IMR-90 (cell line): Measurements from ENCODE around the gene BCAT1. TPM values are rescaled to one million over a fixed set of nuclear protein-coding genes. Genes with fewer than 3 reads are reported as not detected.

ENCODE experiments used
- ATAC-seq: fragments of 200-7000 bp; cut with Tn5 transposase; 2 replicates; pipeline ENCODE4 v1.9.1; 2020; ENCODE audit warnings: low read depth, mild to moderate bottlenecking, moderate library complexity
- BruUV-seq: library from RNA; stranded (reverse); fragments of 400-500 nt; replicated peaks from 2 replicates; lab custom pipeline; 2021; lab: Mats Ljungman, UMichigan
- CTCF ChIA-PET: fragments of 300-600 bp; formaldehyde crosslinking; extraction: SDS; loops from one replicate; lab custom pipeline; 2021; ENCODE audit warnings: antibody characterized with exemption; lab: Yijun Ruan, JAX
- POLR2A ChIA-PET: fragments of 300-600 bp; sonication (Branson Sonifier 250); formaldehyde crosslinking; loops from one replicate; lab custom pipeline; 2022; ENCODE audit warnings: antibody characterized with exemption; ENCODE audit not compliant: unreplicated experiment; lab: Charles Lee
- DNase-seq: peaks from one replicate; pipeline ENCODE4 v3.0.0; 2013
- H2AFZ ChIP-seq: replicated peaks from 2 replicates; pipeline ENCODE3; 2013; ENCODE audit warnings: low read length, mild to moderate bottlenecking; ENCODE audit not compliant: poor library complexity
- H2AK5ac ChIP-seq: 2 replicates; pipeline ENCODE4 v1.6.1; 2013; ENCODE audit warnings: low read depth, low read length, inconsistent platforms
- H2AK9ac ChIP-seq: replicated peaks from 2 replicates; pipeline ENCODE3; 2013; ENCODE audit warnings: mild to moderate bottlenecking, low read depth, low read length, moderate library complexity; ENCODE audit not compliant: poor library complexity
- H2BK120ac ChIP-seq: 2 replicates; pipeline ENCODE4 v1.6.1; 2013; ENCODE audit warnings: low read depth, low read length, inconsistent platforms
- H2BK15ac ChIP-seq: 3 replicates; pipeline ENCODE4 v1.6.1; 2013; ENCODE audit warnings: low read depth, low read length, inconsistent platforms
- H2BK20ac ChIP-seq: 2 replicates; pipeline ENCODE4 v1.6.1; 2013; ENCODE audit warnings: low read depth, mild to moderate bottlenecking, inconsistent platforms, low read length, moderate library complexity
- H2BK5ac ChIP-seq: 2 replicates; pipeline ENCODE4 v1.6.1; 2013; ENCODE audit warnings: mild to moderate bottlenecking, low read depth, low read length, inconsistent platforms; ENCODE audit not compliant: poor library complexity, severe bottlenecking
- H3K14ac ChIP-seq: replicated peaks from 2 replicates; pipeline ENCODE4 v1.6.1; 2013; ENCODE audit warnings: low read depth, low read length, inconsistent platforms
- H3K18ac ChIP-seq: 2 replicates; pipeline ENCODE4 v1.6.1; 2013; ENCODE audit warnings: low read depth, low read length, control low read depth
- H3K23ac ChIP-seq: 2 replicates; pipeline ENCODE4 v1.6.1; 2013; ENCODE audit warnings: low read depth, low read length, inconsistent platforms
- H3K27ac ChIP-seq: 2 replicates; pipeline ENCODE4 v1.5.1; 2013; ENCODE audit warnings: mild to moderate bottlenecking, control low read depth, low read length; ENCODE audit not compliant: insufficient read depth
- H3K27me3 ChIP-seq: 2 replicates; pipeline ENCODE4 v1.6.1; 2013; ENCODE audit warnings: low read length; ENCODE audit not compliant: control insufficient read depth, insufficient read depth
- H3K36me3 ChIP-seq: 2 replicates; pipeline ENCODE4 v1.6.1; 2013; ENCODE audit warnings: low read length, mixed read lengths; ENCODE audit not compliant: control insufficient read depth, insufficient read depth
- H3K4ac ChIP-seq: 2 replicates; pipeline ENCODE4 v1.6.1; 2013; ENCODE audit warnings: low read depth, low read length, inconsistent platforms
- H3K4me1 ChIP-seq: 2 replicates; pipeline ENCODE4 v1.6.1; 2013; ENCODE audit warnings: low read length, mixed read lengths; ENCODE audit not compliant: control insufficient read depth, insufficient read depth
- H3K4me2 ChIP-seq: 2 replicates; pipeline ENCODE4 v1.6.1; 2013; ENCODE audit warnings: low read depth, mild to moderate bottlenecking, control low read depth, low read length, moderate library complexity
- H3K4me3 ChIP-seq: 2 replicates; pipeline ENCODE4 v1.5.1; 2013; ENCODE audit warnings: low read depth, mild to moderate bottlenecking, control low read depth, low read length, moderate library complexity; ENCODE audit not compliant: insufficient read depth
- H3K56ac ChIP-seq: 2 replicates; pipeline ENCODE4 v1.6.1; 2013; ENCODE audit warnings: low read length, inconsistent platforms; ENCODE audit not compliant: insufficient read depth; ENCODE audit errors: extremely low read depth
- H3K79me1 ChIP-seq, 2 experiments: 2 replicates each; pipeline ENCODE4 v1.6.1; 2013; ENCODE audit warnings: low read length in 2 of 2, inconsistent platforms in 1 of 2, low read depth in 1 of 2
- H3K9ac ChIP-seq: 2 replicates; pipeline ENCODE4 v1.6.1; 2013; ENCODE audit warnings: low read depth, low read length, control low read depth
- H3K9me1 ChIP-seq: 2 replicates; pipeline ENCODE4 v1.6.1; 2013; ENCODE audit warnings: low read length, inconsistent platforms; ENCODE audit not compliant: insufficient read depth
- H3K9me3 ChIP-seq: 2 replicates; pipeline ENCODE4 v1.6.1; 2013; ENCODE audit warnings: low read length; ENCODE audit not compliant: control insufficient read depth, insufficient read depth
- H4K20me1 ChIP-seq: 2 replicates; pipeline ENCODE4 v1.6.1; 2013; ENCODE audit warnings: low read length, inconsistent platforms; ENCODE audit not compliant: insufficient read depth
- H4K5ac ChIP-seq: 2 replicates; pipeline ENCODE4 v1.6.1; 2013; ENCODE audit warnings: mild to moderate bottlenecking, low read depth, low read length, control low read depth
- H4K8ac ChIP-seq, 2 experiments: 2 replicates each; pipeline ENCODE4 v1.6.1; 2013; ENCODE audit warnings: low read depth in 2 of 2, low read length in 2 of 2, control low read depth in 1 of 2, inconsistent platforms in 1 of 2
- H4K91ac ChIP-seq: 2 replicates; pipeline ENCODE4 v1.6.1; 2013; ENCODE audit warnings: low read depth, low read length, inconsistent platforms; ENCODE audit not compliant: insufficient read depth
- RAD21 ChIP-seq: IDR thresholded peaks from 2 replicates; pipeline ENCODE4 v1.6.1; 2012; ENCODE audit warnings: low read length, improper control_type of control experiment
- WGBS, 2 experiments: methylation state at CpG; one replicate each; pipeline versions ENCODE4 v1.1.5 to v1.1.7; 2013; ENCODE audit warnings: missing lambda C conversion rate in 2 of 2; ENCODE audit not compliant: insufficient read length in 1 of 2; ENCODE audit errors: extremely low coverage in 2 of 2; 5-methylcytosine and 5-hydroxymethylcytosine counted together
- dilution Hi-C: fragments of 300-500 bp; cut with HindIII; formaldehyde crosslinking; loops from one replicate; pipeline ENCODE4 v1.14.3; 2018; ENCODE audit warnings: low sequenced_read_pairs; ENCODE audit not compliant: unreplicated experiment
- in situ Hi-C: fragments of 300-500 bp; cut with MboI; formaldehyde crosslinking; loops from 3 replicates; pipeline ENCODE4 v1.14.3; 2019; ENCODE audit warnings: low sequenced_read_pairs, inconsistent platforms, mixed read lengths
- intact Hi-C: fragments of 100-400 bp; cut with micrococcal nuclease; formaldehyde crosslinking; loops from 2 replicates; pipeline ENCODE4 v1.10.0; 2022
- polyA plus RNA-seq, 3 experiments: library from polyadenylated mRNA; depleted of rRNA; stranded (reverse); fragments of >200 nt; gene quantifications; 2 replicates each; pipeline ENCODE4 v1.2.3, GENCODE V29; 2012; ENCODE audit warnings: low replicate concordance in 1 of 3
- total RNA-seq: library from RNA; depleted of rRNA; stranded (reverse); fragments of >200 nt; gene quantifications from 2 replicates; pipeline ENCODE4 v1.2.3, GENCODE V29; 2012
- TF ChIP-seq, protein P1 (sequence below): fragments of 150-350 bp; IDR thresholded peaks from 2 replicates; pipeline ENCODE4 v1.6.1; 2016; ENCODE audit warnings: low read depth, mild to moderate bottlenecking, low read length, moderate library complexity, borderline replicate concordance

The BCAT1 gene
- total and polyA plus RNA-seq, 2 of the 4 experiments (the other 2 are of a cell fraction), result 30.4 to 683 TPM

DNA sequence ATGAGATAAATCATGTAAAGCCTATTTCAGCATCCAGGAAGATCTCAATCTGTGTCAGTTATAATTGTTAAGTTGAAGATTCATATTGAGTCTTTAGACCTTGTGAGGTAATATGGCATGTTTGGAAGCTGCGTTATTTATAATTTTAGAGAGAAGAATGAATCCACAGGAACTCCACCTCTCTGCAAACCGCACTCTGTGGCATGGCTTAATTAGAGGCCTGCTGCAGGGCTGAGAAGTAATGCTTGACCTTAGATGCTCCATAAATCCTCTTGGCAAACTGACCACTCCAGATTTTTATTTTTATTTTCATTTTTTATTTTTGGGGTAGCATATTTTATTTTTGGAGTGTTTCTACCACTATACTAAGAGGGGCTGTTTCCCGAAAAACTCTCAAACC, 28.8 kb downstream of the BCAT1 start:
- intact Hi-C loops (no loop called here), in situ Hi-C loops (no loop called here), dilution Hi-C loops (no loop called here)
- WGBS, 2 experiments, result no CpG with 5 or more reads among the region's 3 CpGs
- no peak for DNase-seq
- H3K4me3 ChIP-seq, result no peak overlapping the region
- no peak overlapping the region for H3K4ac ChIP-seq
- H2BK120ac ChIP-seq, result no peak overlapping the region
- no peaks in the 10 kb centered on the region for H3K27me3 ChIP-seq
- H2AK9ac ChIP-seq, result no peak overlapping the region
- no peak overlapping the region for H3K18ac ChIP-seq
- no peak overlapping the region for H3K27ac ChIP-seq
- no peak overlapping the region for H3K9ac ChIP-seq
- H3K4me2 ChIP-seq, result no peak overlapping the region
- H3K9me3 ChIP-seq, result no peaks in the 10 kb centered on the region
- peaks cover 28% of the 10 kb centered on the region for H3K9me1 ChIP-seq
- no peak overlapping the region for H3K14ac ChIP-seq
- no peak for TF ChIP-seq RAD21
- TF ChIP-seq, protein P1, sequence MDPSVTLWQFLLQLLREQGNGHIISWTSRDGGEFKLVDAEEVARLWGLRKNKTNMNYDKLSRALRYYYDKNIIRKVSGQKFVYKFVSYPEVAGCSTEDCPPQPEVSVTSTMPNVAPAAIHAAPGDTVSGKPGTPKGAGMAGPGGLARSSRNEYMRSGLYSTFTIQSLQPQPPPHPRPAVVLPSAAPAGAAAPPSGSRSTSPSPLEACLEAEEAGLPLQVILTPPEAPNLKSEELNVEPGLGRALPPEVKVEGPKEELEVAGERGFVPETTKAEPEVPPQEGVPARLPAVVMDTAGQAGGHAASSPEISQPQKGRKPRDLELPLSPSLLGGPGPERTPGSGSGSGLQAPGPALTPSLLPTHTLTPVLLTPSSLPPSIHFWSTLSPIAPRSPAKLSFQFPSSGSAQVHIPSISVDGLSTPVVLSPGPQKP, result no peak
- CTCF ChIA-PET, result no interaction called here
- H2AFZ ChIP-seq, result no peak overlapping the region
- no peak overlapping the region for H3K23ac ChIP-seq
- peaks cover 18% of the 10 kb centered on the region for H3K4me1 ChIP-seq
- no peak overlapping the region for H2BK5ac ChIP-seq
- peaks cover 26 to 79% of the 10 kb centered on the region in 2 experiments for H3K79me1 ChIP-seq
- H4K91ac ChIP-seq, result no peak overlapping the region
- H3K36me3 ChIP-seq, result no peaks in the 10 kb centered on the region; the same call in 1 of the 2 replicates
- BruUV-seq, result no TSS peak
- no peak overlapping the region for H4K8ac ChIP-seq
- H2BK20ac ChIP-seq, result no peak overlapping the region; the same call in 1 of the 2 replicates
- ATAC-seq, result no peak
- H2AK5ac ChIP-seq, result no peak overlapping the region
- H2BK15ac ChIP-seq, result no peak overlapping the region
- no peak overlapping the region for H3K56ac ChIP-seq
- peaks cover 69% of the 10 kb centered on the region for H4K20me1 ChIP-seq
- POLR2A ChIA-PET, result no interaction called here
- no peak overlapping the region for H4K5ac ChIP-seq
